ENCODE results near the gene SCRN1.

Gene SCRN1

DNA sequence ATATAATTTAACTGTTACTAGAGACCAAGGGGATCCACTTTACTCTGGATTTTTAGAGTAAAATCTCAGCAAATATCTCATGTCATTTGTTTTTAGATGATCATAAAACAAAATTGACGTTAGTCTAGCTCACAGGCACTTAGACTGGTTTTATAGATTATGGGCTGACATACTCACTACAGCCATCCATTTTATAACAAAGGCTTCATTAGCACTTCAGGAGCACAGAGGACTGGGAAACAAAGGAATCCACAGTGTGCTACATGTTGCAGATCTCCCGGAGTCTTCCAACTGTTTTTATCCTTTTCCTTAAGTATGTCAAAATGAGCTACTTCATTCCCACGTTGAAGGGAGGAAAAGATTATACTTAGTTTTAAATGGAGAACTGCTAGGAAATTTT, 15.9 kb upstream of the SCRN1 start:
- WGBS, result 100% methylated on average over 2 of the region's 3 CpGs
- Histone ChIP-seq H3K27me3 (ENCODE audit: control insufficient read depth in 1 of 2, insufficient read depth in 1 of 2, low read length in 2 of 2) (no peaks in the 10 kb centered on the region), H3K9ac (ENCODE audit: low read length) (no peak overlapping the region), H3K4ac (ENCODE audit: low read depth in 1 of 2, low read length in 2 of 2) (no peak overlapping the region), H2BK15ac (ENCODE audit: low read depth, poor library complexity, severe bottlenecking) (no peak overlapping the region), H3K4me1 (ENCODE audit: control insufficient read depth, insufficient read depth, low read depth, low read length) (no peaks in the 10 kb centered on the region), H3K14ac (ENCODE audit: low read length in 2 of 2) (no peak overlapping the region), H3K9me3 (ENCODE audit: control insufficient read depth, low read length) (no peaks in the 10 kb centered on the region), H2AFZ (ENCODE audit: low read depth, low read length) (no peak overlapping the region), H3K18ac (ENCODE audit: low read depth in 1 of 2, low read length in 2 of 2) (no peak overlapping the region), H3K4me3 (ENCODE audit: insufficient read depth in 1 of 2, low read depth in 1 of 2, low read length in 2 of 2) (no peak overlapping the region), H3K79me1 (replicated peaks; ENCODE audit: low read length, poor library complexity, severe bottlenecking) (no peaks in the 10 kb centered on the region), H2BK12ac (ENCODE audit: low read length in 2 of 2) (no peak overlapping the region), H3K4me2 (ENCODE audit: low read length, poor library complexity, severe bottlenecking) (no peak overlapping the region), H4K91ac (ENCODE audit: low read length) (no peak overlapping the region), H3K23ac (ENCODE audit: low read length in 2 of 2) (no peak overlapping the region), H2BK120ac (ENCODE audit: low read depth, low read length) (no peak overlapping the region), H4K8ac (ENCODE audit: low read length) (no peak overlapping the region), H3K36me3 (ENCODE audit: control insufficient read depth in 1 of 2, insufficient read depth in 2 of 2, low read depth in 1 of 2, low read length in 2 of 2) (no peaks in the 10 kb centered on the region), H2BK5ac (ENCODE audit: low read depth, low read length, poor library complexity, severe bottlenecking) (no peak overlapping the region), H3K27ac (ENCODE audit: low read length, poor library complexity, severe bottlenecking) (no peak overlapping the region), H2AK5ac (ENCODE audit: low read length, severe bottlenecking) (no peak overlapping the region)
- DNase-seq, result no peak

DNA sequence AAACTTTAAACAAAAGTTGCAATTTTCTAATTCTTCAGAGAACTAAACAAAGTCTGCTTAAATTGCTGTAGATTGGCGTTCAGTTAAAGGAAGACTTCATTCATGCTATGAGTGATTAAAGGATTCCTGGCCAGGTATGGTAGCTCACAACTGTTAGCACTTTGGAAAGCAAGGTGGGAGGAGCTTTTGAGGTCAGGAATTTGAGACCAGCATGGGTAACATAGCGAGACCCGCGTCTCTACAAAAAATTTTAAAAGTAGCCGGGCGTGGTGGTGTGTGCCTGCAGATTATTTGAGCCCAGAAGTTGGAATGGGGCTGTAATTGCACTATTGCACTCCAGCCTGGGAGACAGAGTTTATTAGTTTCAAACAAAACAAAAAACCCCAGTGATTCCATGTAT, 13.5 kb upstream of the SCRN1 start:
- Histone ChIP-seq H2BK12ac (ENCODE audit: low read length in 2 of 2) (no peak overlapping the region), H3K9me3 (ENCODE audit: control insufficient read depth, low read length) (no peaks in the 10 kb centered on the region), H3K14ac (ENCODE audit: low read length in 2 of 2) (no peak overlapping the region), H3K27me3 (ENCODE audit: control insufficient read depth in 1 of 2, insufficient read depth in 1 of 2, low read length in 2 of 2) (no peaks in the 10 kb centered on the region), H2BK5ac (ENCODE audit: low read depth, low read length, poor library complexity, severe bottlenecking) (no peak overlapping the region), H2AFZ (ENCODE audit: low read depth, low read length) (no peak overlapping the region), H4K8ac (ENCODE audit: low read length) (no peak overlapping the region), H2BK15ac (ENCODE audit: low read depth, poor library complexity, severe bottlenecking) (no peak overlapping the region), H3K4me3 (ENCODE audit: insufficient read depth in 1 of 2, low read depth in 1 of 2, low read length in 2 of 2) (no peak overlapping the region), H3K36me3 (ENCODE audit: control insufficient read depth in 1 of 2, insufficient read depth in 2 of 2, low read depth in 1 of 2, low read length in 2 of 2) (no peaks in the 10 kb centered on the region), H3K4ac (ENCODE audit: low read depth in 1 of 2, low read length in 2 of 2) (no peak overlapping the region), H3K79me1 (replicated peaks; ENCODE audit: low read length, poor library complexity, severe bottlenecking) (no peaks in the 10 kb centered on the region), H3K4me2 (ENCODE audit: low read length, poor library complexity, severe bottlenecking) (no peak overlapping the region), H2AK5ac (ENCODE audit: low read length, severe bottlenecking) (no peak overlapping the region), H3K4me1 (ENCODE audit: control insufficient read depth, insufficient read depth, low read depth, low read length) (no peaks in the 10 kb centered on the region), H3K18ac (ENCODE audit: low read depth in 1 of 2, low read length in 2 of 2) (no peak overlapping the region), H4K91ac (ENCODE audit: low read length) (no peak overlapping the region), H3K9ac (ENCODE audit: low read length) (no peak overlapping the region), H3K23ac (ENCODE audit: low read length in 2 of 2) (no peak overlapping the region), H3K27ac (ENCODE audit: low read length, poor library complexity, severe bottlenecking) (no peak overlapping the region), H2BK120ac (ENCODE audit: low read depth, low read length) (no peak overlapping the region)
- DNase-seq, result no peak
- WGBS, result 62% methylated on average over 4 of the region's 6 CpGs

DNA sequence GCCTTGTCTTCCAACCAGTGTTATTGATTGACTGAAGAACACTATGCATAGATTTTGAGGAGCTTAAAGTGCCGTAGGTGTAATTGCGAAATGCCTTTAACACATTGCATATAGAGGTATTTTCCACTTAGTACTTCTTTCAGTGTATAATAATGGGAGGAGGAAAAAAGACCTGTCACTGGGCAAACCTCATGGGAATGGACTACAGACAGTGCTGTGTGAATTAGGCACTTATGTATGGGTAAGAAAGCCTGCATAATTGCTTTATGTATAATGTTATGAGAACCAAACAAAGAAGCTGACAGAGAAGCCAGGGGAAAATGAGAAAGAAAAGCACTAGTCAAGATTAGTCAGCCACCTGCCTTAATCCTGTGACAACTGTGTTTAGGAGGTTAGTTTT, 12.4 kb upstream of the SCRN1 start:
- no peak overlapping the region for H3K4me2 ChIP-seq (ENCODE audit: low read length, poor library complexity, severe bottlenecking)
- H3K9me3 ChIP-seq (ENCODE audit: control insufficient read depth, low read length), result no peaks in the 10 kb centered on the region
- H2BK5ac ChIP-seq (ENCODE audit: low read depth, low read length, poor library complexity, severe bottlenecking), result no peak overlapping the region
- no peak overlapping the region for H4K91ac ChIP-seq (ENCODE audit: low read length)
- no peak overlapping the region for H2AK5ac ChIP-seq (ENCODE audit: low read length, severe bottlenecking)
- no peak overlapping the region for H3K4me3 ChIP-seq (ENCODE audit: insufficient read depth in 1 of 2, low read depth in 1 of 2, low read length in 2 of 2)
- H3K9ac ChIP-seq (ENCODE audit: low read length), result no peak overlapping the region
- no peak overlapping the region for H2BK15ac ChIP-seq (ENCODE audit: low read depth, poor library complexity, severe bottlenecking)
- H3K27me3 ChIP-seq (ENCODE audit: control insufficient read depth in 1 of 2, insufficient read depth in 1 of 2, low read length in 2 of 2), result no peaks in the 10 kb centered on the region
- no peak overlapping the region for H2AFZ ChIP-seq (ENCODE audit: low read depth, low read length)
- H2BK12ac ChIP-seq (ENCODE audit: low read length in 2 of 2), result no peak overlapping the region
- H3K4ac ChIP-seq (ENCODE audit: low read depth in 1 of 2, low read length in 2 of 2), result no peak overlapping the region
- H3K14ac ChIP-seq (ENCODE audit: low read length in 2 of 2), result no peak overlapping the region
- H3K36me3 ChIP-seq (ENCODE audit: control insufficient read depth in 1 of 2, insufficient read depth in 2 of 2, low read depth in 1 of 2, low read length in 2 of 2), result no peaks in the 10 kb centered on the region
- no peak overlapping the region for H3K23ac ChIP-seq (ENCODE audit: low read length in 2 of 2)
- no peak for DNase-seq
- no peak overlapping the region for H3K27ac ChIP-seq (ENCODE audit: low read length, poor library complexity, severe bottlenecking)
- no CpG with 5 or more reads among the region's 2 CpGs for WGBS
- H2BK120ac ChIP-seq (ENCODE audit: low read depth, low read length), result no peak overlapping the region
- peaks cover 3% of the 10 kb centered on the region for H3K79me1 ChIP-seq (replicated peaks; ENCODE audit: low read length, poor library complexity, severe bottlenecking)
- H4K8ac ChIP-seq (ENCODE audit: low read length), result no peak overlapping the region
- no peak overlapping the region for H3K18ac ChIP-seq (ENCODE audit: low read depth in 1 of 2, low read length in 2 of 2)
- H3K4me1 ChIP-seq (ENCODE audit: control insufficient read depth, insufficient read depth, low read depth, low read length), result no peaks in the 10 kb centered on the region

DNA sequence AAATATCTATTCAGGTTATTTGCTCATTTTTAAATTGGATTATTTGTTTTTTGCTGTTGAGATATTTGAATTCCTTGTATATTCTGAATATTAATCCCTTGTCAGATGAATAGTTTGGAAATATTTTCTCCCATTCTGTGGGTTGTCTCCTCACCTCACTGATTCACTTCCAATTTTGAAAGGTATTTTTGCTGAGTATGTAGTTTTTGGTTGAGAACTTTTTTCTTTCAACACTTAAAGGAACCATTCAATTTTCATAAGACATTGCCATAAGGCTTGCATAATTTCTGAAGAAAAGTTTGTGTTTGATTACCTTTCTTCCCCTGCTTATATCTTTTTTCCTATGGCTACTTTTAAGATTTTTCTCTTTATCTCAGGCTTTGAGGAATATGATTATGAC, 8.9 kb upstream of the SCRN1 start:
- Histone ChIP-seq H3K23ac (ENCODE audit: low read length in 2 of 2) (no peak overlapping the region), H2BK120ac (ENCODE audit: low read depth, low read length) (no peak overlapping the region), H3K9ac (ENCODE audit: low read length) (no peak overlapping the region), H2BK12ac (ENCODE audit: low read length in 2 of 2) (no peak overlapping the region), H3K79me1 (replicated peaks; ENCODE audit: low read length, poor library complexity, severe bottlenecking) (peaks cover 3% of the 10 kb centered on the region), H3K14ac (ENCODE audit: low read length in 2 of 2) (no peak overlapping the region), H3K9me3 (ENCODE audit: control insufficient read depth, low read length) (peaks cover 10% of the 10 kb centered on the region), H2BK15ac (ENCODE audit: low read depth, poor library complexity, severe bottlenecking) (no peak overlapping the region), H3K4me2 (ENCODE audit: low read length, poor library complexity, severe bottlenecking) (no peak overlapping the region), H3K27me3 (ENCODE audit: control insufficient read depth in 1 of 2, insufficient read depth in 1 of 2, low read length in 2 of 2) (no peaks in the 10 kb centered on the region), H3K4ac (ENCODE audit: low read depth in 1 of 2, low read length in 2 of 2) (no peak overlapping the region), H2AK5ac (ENCODE audit: low read length, severe bottlenecking) (no peak overlapping the region), H3K4me3 (ENCODE audit: insufficient read depth in 1 of 2, low read depth in 1 of 2, low read length in 2 of 2) (no peak overlapping the region), H2AFZ (ENCODE audit: low read depth, low read length) (no peak overlapping the region), H4K91ac (ENCODE audit: low read length) (no peak overlapping the region), H3K18ac (ENCODE audit: low read depth in 1 of 2, low read length in 2 of 2) (no peak overlapping the region), H3K4me1 (ENCODE audit: control insufficient read depth, insufficient read depth, low read depth, low read length) (no peaks in the 10 kb centered on the region), H2BK5ac (ENCODE audit: low read depth, low read length, poor library complexity, severe bottlenecking) (no peak overlapping the region), H3K36me3 (ENCODE audit: control insufficient read depth in 1 of 2, insufficient read depth in 2 of 2, low read depth in 1 of 2, low read length in 2 of 2) (no peaks in the 10 kb centered on the region), H4K8ac (ENCODE audit: low read length) (no peak overlapping the region), H3K27ac (ENCODE audit: low read length, poor library complexity, severe bottlenecking) (no peak overlapping the region)
- DNase-seq, result no peak
